GM18511 (cell line): ENCODE measurements around the gene UMODL1.
"Not testable (repeated sequence)": the region's sequence is repeated elsewhere in the genome, so short reads cannot be mapped to it uniquely, and the experiment has no call there.

Experiments
- ATAC-seq: cut with Tn5 transposase; IDR thresholded peaks from one replicate; pipeline ENCODE4 v1.9.1; 2021; ENCODE audit warnings: mild to moderate bottlenecking, moderate library complexity; ENCODE audit not compliant: unreplicated experiment

The UMODL1 gene

GRCh38 chr21:42111811-42112210 is 40.7 kb downstream of the UMODL1 start:
- ATAC-seq = no peak

- no peak for ATAC-seq
Measured at GRCh38 chr21:42112238-42112637, 41.1 kb downstream of the UMODL1 start.

GRCh38 chr21:42112857-42113256 is 41.7 kb downstream of the UMODL1 start:
- no peak for ATAC-seq

- no peak for ATAC-seq
Measured at GRCh38 chr21:42113926-42114409, 42.9 kb downstream of the UMODL1 start.

GRCh38 chr21:42114646-42115045 is 43.5 kb downstream of the UMODL1 start:
- ATAC-seq = no peak

GRCh38 chr21:42115136-42115683 is 44.1 kb downstream of the UMODL1 start:
- no peak for ATAC-seq

GRCh38 chr21:42116551-42116950 is 45.4 kb downstream of the UMODL1 start:
- ATAC-seq = not testable (repeated sequence)

GRCh38 chr21:42117229-42117966 is 46.3 kb downstream of the UMODL1 start:
- ATAC-seq = peak; percentile 42

GRCh38 chr21:42117967-42118780 is 47.1 kb downstream of the UMODL1 start:
- ATAC-seq = no peak

- no peak for ATAC-seq
Measured at GRCh38 chr21:42118901-42119300, 47.8 kb downstream of the UMODL1 start.

- no peak for ATAC-seq
Measured at GRCh38 chr21:42120101-42120902, 49.2 kb downstream of the UMODL1 start.

- ATAC-seq = no peak
Measured at GRCh38 chr21:42120903-42121535, 49.9 kb downstream of the UMODL1 start.

GRCh38 chr21:42121794-42122193 is 50.7 kb downstream of the UMODL1 start:
- ATAC-seq = no peak

GRCh38 chr21:42122398-42122797 is 51.3 kb downstream of the UMODL1 start:
- ATAC-seq = no peak

- no peak for ATAC-seq
Measured at GRCh38 chr21:42122808-42123207, 51.7 kb downstream of the UMODL1 start.

GRCh38 chr21:42123219-42123908 is 52.2 kb downstream of the UMODL1 start:
- no peak for ATAC-seq

GRCh38 chr21:42124081-42124480 is 53.0 kb downstream of the UMODL1 start:
- ATAC-seq = no peak

- no peak for ATAC-seq
Measured at GRCh38 chr21:42124826-42125570, 53.9 kb downstream of the UMODL1 start.
